Neural cell (in vitro differentiated cells): ENCODE results near the gene IL20RB. TPM values are rescaled to one million over a fixed set of nuclear protein-coding genes. Genes with fewer than 3 reads are reported as not detected.

Source experiments
- H2AFZ ChIP-seq: fragments of 200-600, 300-800 bp; sonication (generic), shearing (Covaris generic); 2 replicates; pipeline ENCODE4 v1.6.0; 2014; ENCODE audit warnings: low read depth, mild to moderate bottlenecking, antibody characterized with exemption, low read length, moderate library complexity
- H3F3A ChIP-seq: fragments of 200-600 bp; shearing (Covaris generic); 2 replicates; pipeline ENCODE4 v1.6.1; 2016; ENCODE audit warnings: mild to moderate bottlenecking, moderate library complexity, mixed read lengths, antibody characterized with exemption, low read length; ENCODE audit not compliant: insufficient read depth, poor library complexity, severe bottlenecking
- H3K27ac ChIP-seq: fragments of 200-600, 300-800 bp; sonication (generic), shearing (Covaris generic); 2 replicates; pipeline ENCODE4 v1.5.1; 2014; ENCODE audit warnings: mild to moderate bottlenecking, low read length, moderate library complexity
- H3K27me3 ChIP-seq: fragments of 300-800, 200-600 bp; sonication (generic), shearing (Covaris generic); 2 replicates; pipeline ENCODE4 v1.6.0; 2014; ENCODE audit warnings: mild to moderate bottlenecking, low read depth, low read length, moderate library complexity; ENCODE audit not compliant: insufficient read depth
- H3K36me3 ChIP-seq: fragments of 300-800, 200-600 bp; sonication (generic), shearing (Covaris generic); 2 replicates; pipeline ENCODE4 v1.5.1; 2014; ENCODE audit warnings: mild to moderate bottlenecking, antibody characterized with exemption, low read length, moderate library complexity; ENCODE audit not compliant: insufficient read depth
- H3K4me2 ChIP-seq: fragments of 300-800, 200-600 bp; sonication (generic), shearing (Covaris generic); 2 replicates; pipeline ENCODE4 v1.6.0; 2014; ENCODE audit warnings: mild to moderate bottlenecking, low read length
- H3K4me3 ChIP-seq: fragments of 300-800, 200-600 bp; sonication (generic), shearing (Covaris generic); 2 replicates; pipeline ENCODE4 v1.5.1; 2014; ENCODE audit warnings: mild to moderate bottlenecking, low read length, moderate library complexity
- H3K79me2 ChIP-seq: fragments of 200-600 bp; shearing (Covaris generic); replicated peaks from 2 replicates; pipeline ENCODE4 v1.6.0; 2014; ENCODE audit warnings: mild to moderate bottlenecking, low read length, moderate library complexity; ENCODE audit not compliant: insufficient read depth
- H3K9ac ChIP-seq: fragments of 300-800, 200-600 bp; sonication (generic), shearing (Covaris generic); 2 replicates; pipeline ENCODE4 v1.6.1; 2016; ENCODE audit warnings: mild to moderate bottlenecking, low read length, mixed read lengths
- H3K9me2 ChIP-seq: fragments of 200-600 bp; shearing (Covaris generic); 2 replicates; pipeline ENCODE4 v1.6.1; 2016; ENCODE audit warnings: mild to moderate bottlenecking, low read length, mixed read lengths; ENCODE audit not compliant: insufficient read depth
- H3K9me3 ChIP-seq: fragments of 200-600, 300-800 bp; sonication (generic), shearing (Covaris generic); 2 replicates; pipeline ENCODE4 v1.6.1; 2016; ENCODE audit warnings: mild to moderate bottlenecking, mixed run types, low read length, moderate library complexity, mixed read lengths
- H4K20me1 ChIP-seq: fragments of 200-600 bp; shearing (Covaris generic); 2 replicates; pipeline ENCODE4 v1.6.1; 2016; ENCODE audit warnings: mild to moderate bottlenecking, mixed run types; ENCODE audit not compliant: insufficient read depth
- EP300 ChIP-seq: fragments of 450-650 bp; conservative IDR thresholded peaks from 2 replicates; pipeline ENCODE4 v1.6.1; 2014; ENCODE audit warnings: antibody characterized with exemption, mild to moderate bottlenecking, moderate library complexity; ENCODE audit not compliant: poor library complexity, severe bottlenecking
- EZH2 ChIP-seq: fragments of 200-600, 300-800 bp; shearing (Covaris generic), sonication (generic); IDR thresholded peaks from 2 replicates; pipeline ENCODE4 v1.6.1; 2014; ENCODE audit warnings: antibody characterized with exemption, low read length, borderline replicate concordance, mild to moderate bottlenecking; ENCODE audit not compliant: insufficient read depth, poor library complexity, severe bottlenecking
- MXI1 ChIP-seq: fragments of 450-650 bp; conservative IDR thresholded peaks from 2 replicates; pipeline ENCODE4 v1.6.1; 2014; ENCODE audit warnings: antibody characterized with exemption, mild to moderate bottlenecking; ENCODE audit not compliant: poor library complexity, severe bottlenecking
- POLR2AphosphoS5 ChIP-seq: IDR thresholded peaks from 2 replicates; pipeline ENCODE4 v1.6.1; 2012
- RAD21 ChIP-seq: fragments of 450-650 bp; conservative IDR thresholded peaks from 2 replicates; pipeline ENCODE4 v1.6.1; 2014; ENCODE audit warnings: antibody characterized with exemption, mild to moderate bottlenecking, moderate library complexity
- SMC3 ChIP-seq: fragments of 450-650 bp; conservative IDR thresholded peaks from 2 replicates; pipeline ENCODE4 v1.6.1; 2014; ENCODE audit warnings: antibody characterized with exemption, mild to moderate bottlenecking, moderate library complexity; ENCODE audit not compliant: poor library complexity
- polyA plus RNA-seq: library from polyadenylated mRNA; depleted of rRNA; stranded (reverse); fragments of >200 nt; gene quantifications from 2 replicates; pipeline ENCODE4 v1.2.3, GENCODE V29; 2014
- TF ChIP-seq, protein P1 (sequence below): fragments of 450-650 bp; IDR thresholded peaks from 2 replicates; pipeline ENCODE4 v1.5.1; 2014; ENCODE audit warnings: antibody characterized with exemption, mild to moderate bottlenecking, moderate library complexity; ENCODE audit not compliant: poor library complexity, severe bottlenecking
- TF ChIP-seq, protein P2 (sequence below): IDR thresholded peaks from 2 replicates; pipeline ENCODE4 v1.6.1; 2012; ENCODE audit warnings: borderline replicate concordance

Gene IL20RB
- polyA plus RNA-seq, 1 donor from 2014 or later = 3.0 TPM

DNA sequence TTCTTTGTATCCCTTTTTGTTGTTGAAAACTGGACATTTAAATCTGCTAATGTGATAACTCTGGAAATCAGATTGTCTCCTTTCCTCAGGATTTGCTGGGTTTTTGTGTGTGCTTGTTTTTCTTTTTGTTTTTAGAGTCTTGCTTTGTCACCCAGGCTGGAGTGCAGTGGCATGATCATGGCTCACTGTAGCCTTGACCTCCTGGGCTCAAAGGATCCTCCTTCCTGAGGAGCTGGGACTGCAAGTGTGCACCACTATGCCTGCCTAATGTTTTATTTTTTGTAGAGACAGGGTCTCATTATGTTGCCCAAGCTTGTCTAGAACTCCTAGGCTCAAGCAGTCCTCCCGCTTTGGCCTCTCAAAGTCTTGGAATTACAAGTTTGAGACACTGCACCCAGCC lies 44.6 kb upstream of the IL20RB start:
- TF ChIP-seq, protein P1, sequence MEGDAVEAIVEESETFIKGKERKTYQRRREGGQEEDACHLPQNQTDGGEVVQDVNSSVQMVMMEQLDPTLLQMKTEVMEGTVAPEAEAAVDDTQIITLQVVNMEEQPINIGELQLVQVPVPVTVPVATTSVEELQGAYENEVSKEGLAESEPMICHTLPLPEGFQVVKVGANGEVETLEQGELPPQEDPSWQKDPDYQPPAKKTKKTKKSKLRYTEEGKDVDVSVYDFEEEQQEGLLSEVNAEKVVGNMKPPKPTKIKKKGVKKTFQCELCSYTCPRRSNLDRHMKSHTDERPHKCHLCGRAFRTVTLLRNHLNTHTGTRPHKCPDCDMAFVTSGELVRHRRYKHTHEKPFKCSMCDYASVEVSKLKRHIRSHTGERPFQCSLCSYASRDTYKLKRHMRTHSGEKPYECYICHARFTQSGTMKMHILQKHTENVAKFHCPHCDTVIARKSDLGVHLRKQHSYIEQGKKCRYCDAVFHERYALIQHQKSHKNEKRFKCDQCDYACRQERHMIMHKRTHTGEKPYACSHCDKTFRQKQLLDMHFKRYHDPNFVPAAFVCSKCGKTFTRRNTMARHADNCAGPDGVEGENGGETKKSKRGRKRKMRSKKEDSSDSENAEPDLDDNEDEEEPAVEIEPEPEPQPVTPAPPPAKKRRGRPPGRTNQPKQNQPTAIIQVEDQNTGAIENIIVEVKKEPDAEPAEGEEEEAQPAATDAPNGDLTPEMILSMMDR = no peak
- TF ChIP-seq SMC3 (no peak), EP300 (no peak), POLR2AphosphoS5 (no peak), RAD21 (no peak), MXI1 (no peak)
- TF ChIP-seq, protein P2, sequence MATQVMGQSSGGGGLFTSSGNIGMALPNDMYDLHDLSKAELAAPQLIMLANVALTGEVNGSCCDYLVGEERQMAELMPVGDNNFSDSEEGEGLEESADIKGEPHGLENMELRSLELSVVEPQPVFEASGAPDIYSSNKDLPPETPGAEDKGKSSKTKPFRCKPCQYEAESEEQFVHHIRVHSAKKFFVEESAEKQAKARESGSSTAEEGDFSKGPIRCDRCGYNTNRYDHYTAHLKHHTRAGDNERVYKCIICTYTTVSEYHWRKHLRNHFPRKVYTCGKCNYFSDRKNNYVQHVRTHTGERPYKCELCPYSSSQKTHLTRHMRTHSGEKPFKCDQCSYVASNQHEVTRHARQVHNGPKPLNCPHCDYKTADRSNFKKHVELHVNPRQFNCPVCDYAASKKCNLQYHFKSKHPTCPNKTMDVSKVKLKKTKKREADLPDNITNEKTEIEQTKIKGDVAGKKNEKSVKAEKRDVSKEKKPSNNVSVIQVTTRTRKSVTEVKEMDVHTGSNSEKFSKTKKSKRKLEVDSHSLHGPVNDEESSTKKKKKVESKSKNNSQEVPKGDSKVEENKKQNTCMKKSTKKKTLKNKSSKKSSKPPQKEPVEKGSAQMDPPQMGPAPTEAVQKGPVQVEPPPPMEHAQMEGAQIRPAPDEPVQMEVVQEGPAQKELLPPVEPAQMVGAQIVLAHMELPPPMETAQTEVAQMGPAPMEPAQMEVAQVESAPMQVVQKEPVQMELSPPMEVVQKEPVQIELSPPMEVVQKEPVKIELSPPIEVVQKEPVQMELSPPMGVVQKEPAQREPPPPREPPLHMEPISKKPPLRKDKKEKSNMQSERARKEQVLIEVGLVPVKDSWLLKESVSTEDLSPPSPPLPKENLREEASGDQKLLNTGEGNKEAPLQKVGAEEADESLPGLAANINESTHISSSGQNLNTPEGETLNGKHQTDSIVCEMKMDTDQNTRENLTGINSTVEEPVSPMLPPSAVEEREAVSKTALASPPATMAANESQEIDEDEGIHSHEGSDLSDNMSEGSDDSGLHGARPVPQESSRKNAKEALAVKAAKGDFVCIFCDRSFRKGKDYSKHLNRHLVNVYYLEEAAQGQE = no peak
- Histone ChIP-seq H3K9ac (no peak overlapping the region), H4K20me1 (no peaks in the 10 kb centered on the region), H3K9me2 (no peaks in the 10 kb centered on the region), H3K36me3 (no peaks in the 10 kb centered on the region), H3K4me3 (no peak overlapping the region), H2AFZ (no peak overlapping the region), H3K27me3 (no peaks in the 10 kb centered on the region), H3K4me2 (no peak overlapping the region), H3K9me3 (no peaks in the 10 kb centered on the region), H3K27ac (no peak overlapping the region), H3K79me2 (peaks cover 7% of the 10 kb centered on the region), H3F3A (no peaks in the 10 kb centered on the region)

DNA sequence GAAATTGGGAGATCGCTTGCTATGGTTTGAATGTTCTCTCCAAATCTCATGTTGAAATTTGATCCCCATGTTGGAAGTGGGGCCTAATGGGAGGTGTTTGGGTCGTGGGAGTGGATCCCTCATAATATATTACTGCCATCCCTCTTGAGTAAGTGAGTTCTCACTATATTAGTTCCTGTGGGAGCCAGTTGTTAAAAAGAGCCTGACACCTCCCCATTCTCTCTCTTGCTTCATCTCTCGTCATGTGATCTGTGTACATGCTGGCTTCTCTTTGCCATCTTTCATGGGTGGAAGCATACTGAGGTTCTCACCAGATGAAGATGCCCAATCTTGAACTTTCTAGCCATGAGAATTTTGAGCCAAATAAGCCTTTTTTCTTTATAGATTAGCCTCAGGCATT lies 43.0 kb upstream of the IL20RB start:
- Histone ChIP-seq H3K9ac (no peak overlapping the region), H3K4me3 (no peak overlapping the region), H3K79me2 (peaks cover 7% of the 10 kb centered on the region), H3K27ac (no peak overlapping the region), H3K27me3 (no peaks in the 10 kb centered on the region), H4K20me1 (no peaks in the 10 kb centered on the region), H3K4me2 (no peak overlapping the region), H2AFZ (no peak overlapping the region), H3K9me3 (no peaks in the 10 kb centered on the region), H3F3A (no peaks in the 10 kb centered on the region), H3K9me2 (no peaks in the 10 kb centered on the region), H3K36me3 (no peaks in the 10 kb centered on the region)
- TF ChIP-seq, protein P2 = no peak
- TF ChIP-seq EZH2 = no peak
